SK-N-SH (cell line): ENCODE measurements around the gene MYO16. TPM values are rescaled to one million over a fixed set of nuclear protein-coding genes. Genes with fewer than 3 reads are reported as not detected.

ENCODE experiments used
- CTCF ChIA-PET: fragments of 300-600, 350-600 bp; formaldehyde crosslinking; extraction: SDS; loops from one replicate; lab custom pipeline; 2021; lab: Yijun Ruan, JAX
- POLR2A ChIA-PET: fragments of 350-600 bp; sonication (Branson Sonifier 250); formaldehyde crosslinking; extraction: SDS; loops from one replicate; lab custom pipeline; 2020; ENCODE audit warnings: antibody characterized with exemption, inconsistent platforms; lab: Yijun Ruan, JAX
- DNase-seq: peaks from one replicate; pipeline ENCODE4 v3.0.0; 2012
- H2AFZ ChIP-seq: fragments of 200-600 bp; sonication (generic); 2 replicates; pipeline ENCODE4 v1.8.1; 2016; ENCODE audit warnings: antibody characterized with exemption, mild to moderate bottlenecking, low read depth
- H3F3A ChIP-seq: fragments of 200-600 bp; sonication (generic); replicated peaks from 2 replicates; pipeline ENCODE3; 2016; ENCODE audit warnings: antibody characterized with exemption, mild to moderate bottlenecking; ENCODE audit not compliant: insufficient read depth
- H3K27ac ChIP-seq, 2 experiments: fragments of 200-500 bp in 1 of 2; fragments of 200-600 bp in 1 of 2; sonication (Bioruptor generic) in 1 of 2; sonication (generic), shearing (Covaris generic) in 1 of 2; 2 replicates each; pipeline versions ENCODE4 v1.5.1 to v1.6.1; 2014 to 2016; ENCODE audit warnings: low read depth in 2 of 2, inconsistent platforms in 1 of 2, low read length in 1 of 2, mild to moderate bottlenecking in 1 of 2, mixed read lengths in 1 of 2
- H3K27me3 ChIP-seq: fragments of 200-600 bp; sonication (generic), shearing (Covaris generic); 2 replicates; pipeline ENCODE4 v1.6.1; 2016; ENCODE audit warnings: mixed run types; ENCODE audit not compliant: insufficient read depth
- H3K36me3 ChIP-seq, 2 experiments: fragments of 200-500 bp in 1 of 2; fragments of 200-600 bp in 1 of 2; sonication (Bioruptor generic) in 1 of 2; sonication (generic) in 1 of 2; replicated peaks in 1 of 2; 2 replicates each; pipeline versions ENCODE3 to v1.5.1; 2014 to 2016; ENCODE audit warnings: low read length in 1 of 2, mild to moderate bottlenecking in 1 of 2; ENCODE audit not compliant: insufficient read depth in 2 of 2, control insufficient read depth in 1 of 2
- H3K4me1 ChIP-seq, 2 experiments: fragments of 200-500 bp in 1 of 2; fragments of 200-600 bp in 1 of 2; sonication (Bioruptor generic) in 1 of 2; sonication (generic), shearing (Covaris generic) in 1 of 2; 2 replicates each; pipeline versions ENCODE4 v1.5.1 to v1.6.1; 2014 to 2016; ENCODE audit warnings: low read depth in 1 of 2, low read length in 1 of 2, mixed run types in 1 of 2; ENCODE audit not compliant: insufficient read depth in 2 of 2, control insufficient read depth in 1 of 2
- H3K4me2 ChIP-seq: fragments of 200-600 bp; sonication (generic), shearing (Covaris generic); 2 replicates; pipeline ENCODE4 v1.6.1; 2017; ENCODE audit warnings: mixed run types
- H3K4me3 ChIP-seq, 2 experiments: fragments of 200-500 bp in 1 of 2; fragments of 200-600 bp in 1 of 2; sonication (Bioruptor generic) in 1 of 2; sonication (generic), shearing (Covaris generic) in 1 of 2; 2 replicates each; pipeline versions ENCODE4 v1.5.1 to v1.8.1; 2014 to 2016; ENCODE audit warnings: low read depth in 2 of 2, inconsistent platforms in 1 of 2, low read length in 1 of 2, mild to moderate bottlenecking in 1 of 2, mixed read lengths in 1 of 2, moderate library complexity in 1 of 2
- H3K79me2 ChIP-seq: fragments of 200-600 bp; sonication (generic); 2 replicates; pipeline ENCODE4 v1.8.1; 2017; ENCODE audit warnings: mild to moderate bottlenecking; ENCODE audit not compliant: insufficient read depth
- H3K9ac ChIP-seq: fragments of 200-600 bp; sonication (generic); 2 replicates; pipeline ENCODE4 v1.6.1; 2017; ENCODE audit warnings: mixed run types
- H3K9me2 ChIP-seq: fragments of 200-600 bp; sonication (generic); 2 replicates; pipeline ENCODE4 v1.6.1; 2017; ENCODE audit warnings: mixed run types
- H3K9me3 ChIP-seq: fragments of 200-600 bp; sonication (generic); 2 replicates; pipeline ENCODE4 v1.6.1; 2017; ENCODE audit warnings: mixed run types, mild to moderate bottlenecking, moderate library complexity
- H4K20me1 ChIP-seq: fragments of 200-600 bp; sonication (generic); 2 replicates; pipeline ENCODE4 v1.6.1; 2017; ENCODE audit warnings: mild to moderate bottlenecking, mixed run types; ENCODE audit not compliant: insufficient read depth
- CHD2 ChIP-seq: fragments of 150-350 bp; IDR thresholded peaks from 2 replicates; pipeline ENCODE4 v1.6.1; 2018; ENCODE audit warnings: low read length; ENCODE audit not compliant: partially characterized antibody
- CTCF ChIP-seq: fragments of 200-600 bp; sonication (generic); IDR thresholded peaks from 2 replicates; pipeline ENCODE4 v1.6.1; 2017; ENCODE audit warnings: antibody characterized with exemption, mild to moderate bottlenecking, moderate library complexity
- ELF1 ChIP-seq: IDR thresholded peaks from 2 replicates; pipeline ENCODE4 v1.4.0; 2012
- EP300 ChIP-seq, 2 experiments: IDR thresholded peaks; 2 replicates each; pipeline versions ENCODE4 v1.4.0 to v1.6.1; 2012; ENCODE audit warnings: borderline replicate concordance in 1 of 2, low read depth in 1 of 2, low read length in 1 of 2
- EZH2phosphoT487 ChIP-seq: fragments of 200-600 bp; sonication (generic); IDR thresholded peaks from 2 replicates; pipeline ENCODE4 v1.6.1; 2017; ENCODE audit warnings: low read depth, mixed run types, mild to moderate bottlenecking, antibody characterized with exemption, moderate library complexity, borderline replicate concordance
- FOXJ3 ChIP-seq: sonication (generic); formaldehyde crosslinking; IDR thresholded peaks from 2 replicates; pipeline ENCODE4 v1.5.1; 2020; ENCODE audit warnings: mild to moderate bottlenecking, missing genetic modification reagents
- FOXM1 ChIP-seq: IDR thresholded peaks from 2 replicates; pipeline ENCODE4 v1.4.0; 2012; ENCODE audit warnings: low read depth, mild to moderate bottlenecking
- GATA2 ChIP-seq: sonication (generic); formaldehyde crosslinking; IDR thresholded peaks from 2 replicates; pipeline ENCODE4 v1.5.0; 2020; ENCODE audit warnings: mild to moderate bottlenecking, missing genetic modification reagents
- IRF3 ChIP-seq: fragments of 150-350 bp; IDR thresholded peaks from 2 replicates; pipeline ENCODE4 v1.6.1; 2016; ENCODE audit warnings: mild to moderate bottlenecking, low read depth, low read length
- JUND ChIP-seq: IDR thresholded peaks from 2 replicates; pipeline ENCODE4 v1.4.0; 2012
- MAX ChIP-seq: IDR thresholded peaks from 2 replicates; pipeline ENCODE4 v1.4.0; 2012; ENCODE audit warnings: low read depth
- NFIC ChIP-seq: IDR thresholded peaks from 2 replicates; pipeline ENCODE4 v1.4.0; 2012; ENCODE audit warnings: borderline replicate concordance
- PBX3 ChIP-seq: IDR thresholded peaks from 2 replicates; pipeline ENCODE4; 2012
- RAD21 ChIP-seq: IDR thresholded peaks from 2 replicates; pipeline ENCODE4 v1.6.1; 2012; ENCODE audit warnings: mild to moderate bottlenecking, low read length
- RCOR1 ChIP-seq: fragments of 150-350 bp; IDR thresholded peaks from 2 replicates; pipeline ENCODE4 v1.6.1; 2017; ENCODE audit warnings: antibody characterized with exemption, low read length
- RFX5 ChIP-seq: IDR thresholded peaks from 2 replicates; pipeline ENCODE4 v1.6.1; 2012; ENCODE audit warnings: mild to moderate bottlenecking, improper control_type of control experiment, low read length
- RXRA ChIP-seq: IDR thresholded peaks from 2 replicates; pipeline ENCODE4 v1.4.0; 2012; ENCODE audit warnings: low read depth, mild to moderate bottlenecking, borderline replicate concordance
- SIN3A ChIP-seq: IDR thresholded peaks from 2 replicates; pipeline ENCODE4 v1.6.1; 2012; ENCODE audit warnings: low read depth, mild to moderate bottlenecking, low read length, moderate library complexity, borderline replicate concordance
- SMC3 ChIP-seq: IDR thresholded peaks from 2 replicates; pipeline ENCODE4 v1.6.1; 2012; ENCODE audit warnings: low read depth, low read length, improper control_type of control experiment
- TCF12 ChIP-seq: IDR thresholded peaks from 2 replicates; pipeline ENCODE4 v1.4.0; 2012
- USF2 ChIP-seq: fragments of 150-350 bp; IDR thresholded peaks from 2 replicates; pipeline ENCODE4 v1.6.1; 2017; ENCODE audit warnings: antibody characterized with exemption, low read length, low read depth, borderline replicate concordance
- YY1 ChIP-seq: IDR thresholded peaks from 2 replicates; pipeline ENCODE4 v1.4.0; 2012; ENCODE audit warnings: low read depth, mild to moderate bottlenecking
- WGBS: methylation state at CpG from one replicate; pipeline ENCODE4 v1.1.6; 2017; ENCODE audit warnings: low lambda C conversion rate; 5-methylcytosine and 5-hydroxymethylcytosine counted together
- polyA plus RNA-seq, 3 experiments: library from polyadenylated mRNA; depleted of rRNA; stranded (reverse); fragments of >200 nt; gene quantifications; 2 replicates each; pipeline ENCODE4 v1.2.3, GENCODE V29; 2012

The MYO16 gene
- 0.07 and 0.11 TPM in 2 replicates for polyA plus RNA-seq (2012; rRNA removed)
- 0.10 and 0.14 TPM in 2 replicates for polyA plus RNA-seq (2012; cell fraction: cytosol; rRNA removed)
- 0.06 and 0.08 TPM in 2 replicates for polyA plus RNA-seq (2012; cell fraction: nucleus; rRNA removed)

- no peak within 1 kb of the TSS for H3K4me3 ChIP-seq
- ChIA-PET POLR2A (no interaction called here), CTCF (interaction anchor here (1.1 to 1.5 kb wide), 3 partner anchors 20 to 268 kb away, joined by 3 to 9 read pairs (median 4); no protein-coding TSS in a partner anchor)
- no peaks in the 10 kb centered on the region for H3K9me2 ChIP-seq
- no peaks in the 10 kb centered on the region for H3F3A ChIP-seq
- no peak for TF ChIP-seq RXRA
- no peak for TF ChIP-seq CHD2
- TF ChIP-seq IRF3 = no peak
- TF ChIP-seq EP300 (IDR thresholded peaks at IDR 0.05; ENCODE audit: borderline replicate concordance in 1 of 2, low read depth in 1 of 2, low read length in 1 of 2) = no peak
- TF ChIP-seq EZH2phosphoT487 = no peak
- TF ChIP-seq RCOR1 = no peak
- TF ChIP-seq SMC3 = no peak
- no peak for TF ChIP-seq RFX5
- H2AFZ ChIP-seq = no peak within 1 kb of the TSS
- no peak within 1 kb of the TSS for H3K9ac ChIP-seq
- no peak for DNase-seq
- no peak within 1 kb of the TSS for H3K27ac ChIP-seq
- no peaks in the 10 kb centered on the region for H3K79me2 ChIP-seq
- no peaks in the 10 kb centered on the region; a peak in 1 of 4 replicates for H3K4me1 ChIP-seq
- no peaks in the 10 kb centered on the region for H3K36me3 ChIP-seq
- no peaks in the 10 kb centered on the region for H3K27me3 ChIP-seq
- no peaks in the 10 kb centered on the region for H4K20me1 ChIP-seq
- H3K9me3 ChIP-seq = no peaks in the 10 kb centered on the region; the same call in 1 of the 2 replicates
- WGBS = 21% methylated on average over 8 of the region's 11 CpGs
- no peak within 1 kb of the TSS for H3K4me2 ChIP-seq
Observed at GRCh38 chr13:108629181-108629752, at the start of gene MYO16. Gene MYO16 (plus strand): TSS chr13:108629611. CDS start chr13:108629845, 234 bp downstream.

GRCh38 chr13:108586826-108587225 is 42.6 kb upstream of the MYO16 start:
- 41% methylated on average over 3 of the region's 3 CpGs for WGBS
- POLR2A ChIA-PET = no interaction called here
- TF ChIP-seq CHD2 (no peak), RAD21 (no peak), FOXM1 (no peak), SIN3A (no peak), PBX3 (no peak), TCF12 (no peak), MAX (no peak), USF2 (no peak), ELF1 (no peak), FOXJ3 (CRISPR knock-in tag) (no peak), IRF3 (no peak), YY1 (no peak), JUND (no peak), RXRA (no peak), SMC3 (no peak), CTCF (no peak), GATA2 (CRISPR knock-in tag) (no peak), NFIC (no peak)

More at GRCh38 chr13:108586826-108587225, 42.6 kb upstream of the MYO16 start:
- Histone ChIP-seq H3K9me3 (no peaks in the 10 kb centered on the region), H3K9me2 (no peaks in the 10 kb centered on the region), H3K4me1 (no peaks in the 10 kb centered on the region), H3K4me3 (no peak overlapping the region), H3K27ac (no peak overlapping the region), H2AFZ (no peak overlapping the region), H3K9ac (no peak overlapping the region), H3K27me3 (no peaks in the 10 kb centered on the region), H3K36me3 (no peaks in the 10 kb centered on the region), H4K20me1 (no peaks in the 10 kb centered on the region), H3F3A (no peaks in the 10 kb centered on the region), H3K4me2 (no peak overlapping the region), H3K79me2 (no peaks in the 10 kb centered on the region)
- CTCF ChIA-PET = no interaction called here
- no peak for DNase-seq
